ENCODE data around the gene KMT5C.

Gene KMT5C

DNA sequence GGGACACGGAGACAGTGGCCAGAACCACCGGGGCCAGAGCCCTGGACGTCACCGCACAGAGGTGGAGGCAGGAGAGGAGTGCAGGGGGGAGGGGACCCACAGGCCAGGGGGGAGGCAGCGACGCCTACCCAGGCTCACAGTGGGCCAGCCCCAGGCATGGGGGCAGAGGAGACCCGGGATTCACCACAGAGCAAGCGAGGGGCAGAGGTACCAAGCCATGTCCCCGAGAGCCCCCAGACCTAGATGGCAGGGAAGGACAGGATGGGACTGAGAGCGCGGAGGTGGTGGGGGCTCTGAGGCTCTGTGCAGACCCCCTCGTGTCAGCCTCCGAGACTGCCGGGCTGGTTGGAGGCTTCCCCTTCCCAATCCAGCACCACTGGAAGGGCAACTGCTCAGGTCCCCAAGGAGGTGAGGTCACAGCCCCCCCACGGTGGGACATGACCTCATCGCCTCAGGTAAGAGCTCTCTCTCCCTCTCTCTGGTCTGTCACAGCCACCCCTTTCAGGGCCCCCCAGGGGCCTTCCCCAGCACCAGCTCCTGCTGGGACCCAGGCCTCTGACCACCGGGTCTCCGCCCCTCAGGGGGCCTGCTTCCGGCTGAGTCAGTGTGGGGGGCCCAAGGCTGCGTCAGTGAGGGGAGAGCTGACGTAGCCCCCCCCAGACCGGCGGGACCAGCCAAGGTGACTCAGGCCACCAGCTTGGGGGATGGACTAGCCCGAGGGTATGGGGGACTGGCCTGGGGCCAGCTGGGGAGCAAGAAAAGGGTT lies 32.8 kb downstream of the KMT5C start:
- no peak for ATAC-seq
- no peak for TF ChIP-seq ZNF70 (CRISPR knock-in tag; IDR thresholded peaks at IDR 0.05)
- TF ChIP-seq, protein P1, sequence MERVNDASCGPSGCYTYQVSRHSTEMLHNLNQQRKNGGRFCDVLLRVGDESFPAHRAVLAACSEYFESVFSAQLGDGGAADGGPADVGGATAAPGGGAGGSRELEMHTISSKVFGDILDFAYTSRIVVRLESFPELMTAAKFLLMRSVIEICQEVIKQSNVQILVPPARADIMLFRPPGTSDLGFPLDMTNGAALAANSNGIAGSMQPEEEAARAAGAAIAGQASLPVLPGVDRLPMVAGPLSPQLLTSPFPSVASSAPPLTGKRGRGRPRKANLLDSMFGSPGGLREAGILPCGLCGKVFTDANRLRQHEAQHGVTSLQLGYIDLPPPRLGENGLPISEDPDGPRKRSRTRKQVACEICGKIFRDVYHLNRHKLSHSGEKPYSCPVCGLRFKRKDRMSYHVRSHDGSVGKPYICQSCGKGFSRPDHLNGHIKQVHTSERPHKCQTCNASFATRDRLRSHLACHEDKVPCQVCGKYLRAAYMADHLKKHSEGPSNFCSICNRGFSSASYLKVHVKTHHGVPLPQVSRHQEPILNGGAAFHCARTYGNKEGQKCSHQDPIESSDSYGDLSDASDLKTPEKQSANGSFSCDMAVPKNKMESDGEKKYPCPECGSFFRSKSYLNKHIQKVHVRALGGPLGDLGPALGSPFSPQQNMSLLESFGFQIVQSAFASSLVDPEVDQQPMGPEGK (CRISPR knock-in tag; IDR thresholded peaks at IDR 0.05; ENCODE audit: borderline replicate concordance), result peak; percentile 75; the same call in 1 of the 2 replicates

DNA sequence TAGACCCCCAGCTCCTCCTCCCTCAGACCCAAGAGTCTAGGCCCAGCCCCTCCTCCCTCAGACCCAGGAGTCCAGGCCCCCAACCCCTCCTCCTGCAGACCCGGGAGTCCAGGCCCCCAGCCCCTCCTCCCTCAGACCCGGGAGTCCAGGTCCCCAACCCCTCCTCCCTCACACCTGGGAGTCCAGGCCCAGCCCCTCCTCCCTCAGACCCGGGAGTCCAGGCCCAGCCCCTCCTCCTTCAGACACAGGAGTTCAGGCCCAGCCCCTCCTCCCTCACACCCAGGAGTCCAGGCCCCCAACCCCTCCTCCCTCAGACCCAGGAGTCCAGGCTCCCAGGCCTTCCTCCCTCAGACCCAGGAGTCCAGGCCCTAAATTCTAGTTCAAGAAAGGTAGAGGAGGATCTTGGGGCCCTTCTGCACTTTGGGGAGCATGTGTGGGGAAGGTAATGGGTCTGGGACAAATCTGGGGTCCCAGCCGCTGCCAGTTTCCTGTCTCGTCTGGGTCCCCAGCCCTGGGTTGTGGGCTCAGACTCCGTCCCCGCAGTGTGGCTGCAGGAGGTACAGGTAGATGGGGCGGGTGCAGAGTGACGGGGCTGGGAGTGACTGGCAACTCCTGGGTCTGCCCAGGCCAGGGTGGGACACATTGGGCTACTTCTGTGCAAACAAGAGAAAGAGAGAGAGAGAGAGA lies 33.8 kb downstream of the KMT5C start:
- ATAC-seq, result no peak
- TF ChIP-seq ZNF70 (CRISPR knock-in tag; IDR thresholded peaks at IDR 0.05) (no peak), ISL1 (CRISPR knock-in tag; IDR thresholded peaks at IDR 0.05) (no peak), RARB (CRISPR knock-in tag; IDR thresholded peaks at IDR 0.05) (no peak), ZNF8 (CRISPR knock-in tag; IDR thresholded peaks at IDR 0.05) (no peak), TOX (CRISPR knock-in tag; IDR thresholded peaks at IDR 0.05; ENCODE audit: borderline replicate concordance) (no peak), ARNTL (CRISPR knock-in tag; IDR thresholded peaks at IDR 0.05; ENCODE audit: borderline replicate concordance, low read depth) (no peak)
- TF ChIP-seq, protein P2, sequence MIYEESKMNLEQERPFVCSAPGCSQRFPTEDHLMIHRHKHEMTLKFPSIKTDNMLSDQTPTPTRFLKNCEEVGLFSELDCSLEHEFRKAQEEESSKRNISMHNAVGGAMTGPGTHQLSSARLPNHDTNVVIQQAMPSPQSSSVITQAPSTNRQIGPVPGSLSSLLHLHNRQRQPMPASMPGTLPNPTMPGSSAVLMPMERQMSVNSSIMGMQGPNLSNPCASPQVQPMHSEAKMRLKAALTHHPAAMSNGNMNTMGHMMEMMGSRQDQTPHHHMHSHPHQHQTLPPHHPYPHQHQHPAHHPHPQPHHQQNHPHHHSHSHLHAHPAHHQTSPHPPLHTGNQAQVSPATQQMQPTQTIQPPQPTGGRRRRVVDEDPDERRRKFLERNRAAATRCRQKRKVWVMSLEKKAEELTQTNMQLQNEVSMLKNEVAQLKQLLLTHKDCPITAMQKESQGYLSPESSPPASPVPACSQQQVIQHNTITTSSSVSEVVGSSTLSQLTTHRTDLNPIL (CRISPR knock-in tag; IDR thresholded peaks at IDR 0.05; ENCODE audit: low read depth), result no peak

DNA sequence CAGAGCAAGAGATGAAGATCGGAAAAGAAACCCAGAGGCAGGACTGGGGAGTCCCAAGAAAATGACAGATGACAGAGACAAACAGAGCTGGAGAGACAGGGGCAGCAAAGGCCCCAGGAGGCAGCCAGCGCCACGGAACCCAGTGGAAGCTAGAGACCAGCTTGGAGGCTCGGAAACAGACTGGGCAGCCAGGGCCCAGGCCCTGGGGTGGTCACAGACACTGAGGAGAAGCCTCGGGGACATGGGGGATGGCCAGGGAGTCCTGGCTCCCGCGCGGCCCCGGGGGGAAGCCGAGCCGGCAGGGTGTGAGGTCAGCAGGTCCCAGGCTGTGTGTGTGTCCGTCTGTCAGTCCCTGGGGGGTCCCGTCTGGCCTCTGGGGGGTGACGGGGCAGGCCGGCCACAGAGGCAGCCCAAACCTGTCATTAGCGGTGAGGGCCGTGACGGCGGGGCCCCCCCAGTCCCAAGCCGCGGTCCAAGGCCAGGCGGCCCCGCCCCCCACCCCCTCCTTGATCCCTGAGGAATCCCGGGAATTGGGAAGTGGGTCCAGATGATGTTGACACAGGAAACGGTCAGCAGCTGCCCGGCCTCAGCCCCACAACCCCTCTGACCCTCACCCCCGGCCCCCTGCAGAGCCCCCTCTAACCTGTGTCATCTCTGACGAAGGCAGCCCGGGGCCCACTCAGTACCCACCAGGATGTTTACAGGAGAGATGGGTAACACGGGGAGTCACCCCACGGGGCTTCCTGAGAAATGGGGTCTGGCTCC lies 34.5 kb downstream of the KMT5C start:
- TF ChIP-seq, protein P3, sequence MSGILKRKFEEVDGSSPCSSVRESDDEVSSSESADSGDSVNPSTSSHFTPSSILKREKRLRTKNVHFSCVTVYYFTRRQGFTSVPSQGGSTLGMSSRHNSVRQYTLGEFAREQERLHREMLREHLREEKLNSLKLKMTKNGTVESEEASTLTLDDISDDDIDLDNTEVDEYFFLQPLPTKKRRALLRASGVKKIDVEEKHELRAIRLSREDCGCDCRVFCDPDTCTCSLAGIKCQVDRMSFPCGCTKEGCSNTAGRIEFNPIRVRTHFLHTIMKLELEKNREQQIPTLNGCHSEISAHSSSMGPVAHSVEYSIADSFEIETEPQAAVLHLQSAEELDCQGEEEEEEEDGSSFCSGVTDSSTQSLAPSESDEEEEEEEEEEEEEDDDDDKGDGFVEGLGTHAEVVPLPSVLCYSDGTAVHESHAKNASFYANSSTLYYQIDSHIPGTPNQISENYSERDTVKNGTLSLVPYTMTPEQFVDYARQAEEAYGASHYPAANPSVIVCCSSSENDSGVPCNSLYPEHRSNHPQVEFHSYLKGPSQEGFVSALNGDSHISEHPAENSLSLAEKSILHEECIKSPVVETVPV (CRISPR knock-in tag; IDR thresholded peaks at IDR 0.05), result no peak
- TF ChIP-seq ZC3H10 (CRISPR knock-in tag; IDR thresholded peaks at IDR 0.05) (no peak), SNAI2 (CRISPR knock-in tag; IDR thresholded peaks at IDR 0.05) (no peak), TCF4 (CRISPR knock-in tag; IDR thresholded peaks at IDR 0.05; ENCODE audit: borderline replicate concordance) (no peak), BACH2 (CRISPR knock-in tag; IDR thresholded peaks at IDR 0.05; ENCODE audit: borderline replicate concordance) (no peak), ZNF8 (CRISPR knock-in tag; IDR thresholded peaks at IDR 0.05) (no peak), ISL1 (CRISPR knock-in tag; IDR thresholded peaks at IDR 0.05) (no peak), OSR1 (CRISPR knock-in tag; IDR thresholded peaks at IDR 0.05) (no peak), ZFP3 (CRISPR knock-in tag; IDR thresholded peaks at IDR 0.05) (no peak), ZNF565 (CRISPR knock-in tag; conservative IDR thresholded peaks at IDR 0.05; ENCODE audit: low read depth) (no peak), PPARA (CRISPR knock-in tag; IDR thresholded peaks at IDR 0.05; ENCODE audit: borderline replicate concordance) (no peak), RARB (CRISPR knock-in tag; IDR thresholded peaks at IDR 0.05) (no peak)
- TF ChIP-seq, protein P4, sequence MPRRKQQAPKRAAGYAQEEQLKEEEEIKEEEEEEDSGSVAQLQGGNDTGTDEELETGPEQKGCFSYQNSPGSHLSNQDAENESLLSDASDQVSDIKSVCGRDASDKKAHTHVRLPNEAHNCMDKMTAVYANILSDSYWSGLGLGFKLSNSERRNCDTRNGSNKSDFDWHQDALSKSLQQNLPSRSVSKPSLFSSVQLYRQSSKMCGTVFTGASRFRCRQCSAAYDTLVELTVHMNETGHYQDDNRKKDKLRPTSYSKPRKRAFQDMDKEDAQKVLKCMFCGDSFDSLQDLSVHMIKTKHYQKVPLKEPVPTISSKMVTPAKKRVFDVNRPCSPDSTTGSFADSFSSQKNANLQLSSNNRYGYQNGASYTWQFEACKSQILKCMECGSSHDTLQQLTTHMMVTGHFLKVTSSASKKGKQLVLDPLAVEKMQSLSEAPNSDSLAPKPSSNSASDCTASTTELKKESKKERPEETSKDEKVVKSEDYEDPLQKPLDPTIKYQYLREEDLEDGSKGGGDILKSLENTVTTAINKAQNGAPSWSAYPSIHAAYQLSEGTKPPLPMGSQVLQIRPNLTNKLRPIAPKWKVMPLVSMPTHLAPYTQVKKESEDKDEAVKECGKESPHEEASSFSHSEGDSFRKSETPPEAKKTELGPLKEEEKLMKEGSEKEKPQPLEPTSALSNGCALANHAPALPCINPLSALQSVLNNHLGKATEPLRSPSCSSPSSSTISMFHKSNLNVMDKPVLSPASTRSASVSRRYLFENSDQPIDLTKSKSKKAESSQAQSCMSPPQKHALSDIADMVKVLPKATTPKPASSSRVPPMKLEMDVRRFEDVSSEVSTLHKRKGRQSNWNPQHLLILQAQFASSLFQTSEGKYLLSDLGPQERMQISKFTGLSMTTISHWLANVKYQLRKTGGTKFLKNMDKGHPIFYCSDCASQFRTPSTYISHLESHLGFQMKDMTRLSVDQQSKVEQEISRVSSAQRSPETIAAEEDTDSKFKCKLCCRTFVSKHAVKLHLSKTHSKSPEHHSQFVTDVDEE (CRISPR knock-in tag; IDR thresholded peaks at IDR 0.05), result no peak
- ATAC-seq, result peak; percentile 4; the same call in 1 of the 3 replicates

Measured in SK-N-SH treated with all-trans-retinoic acid at 6 μM for 48 hours (cell line).